ENCODE data around the gene ACOD1.

- TF ChIP-seq RXRA (IDR thresholded peaks at IDR 0.05; ENCODE audit: borderline replicate concordance, low read depth) (no peak), YY1 (IDR thresholded peaks at IDR 0.05; ENCODE audit: low read depth) (no peak), EZH2phosphoT487 (IDR thresholded peaks at IDR 0.05; ENCODE audit: borderline replicate concordance, low read depth) (no peak), SIN3A (IDR thresholded peaks at IDR 0.05; ENCODE audit: borderline replicate concordance, low read depth, low read length) (no peak), CTCF (IDR thresholded peaks at IDR 0.05) (no peak)
These were observed 18.4 kb upstream of the ACOD1 start for GRCh38 chr13:76929851-76930374.
